PC-9 (cell line): Measurements from ENCODE around the gene TEPSIN. TPM values are rescaled to one million over a fixed set of nuclear protein-coding genes. Genes with fewer than 3 reads are reported as not detected.

ENCODE experiments used
- BruUV-seq: library from RNA; stranded (reverse); fragments of 400-500 nt; replicated peaks from 2 replicates; lab custom pipeline; 2021; lab: Mats Ljungman, UMichigan
- CTCF ChIA-PET: fragments of 300-600 bp; sonication (Branson Sonifier 250); formaldehyde crosslinking; loops from one replicate; lab custom pipeline; 2022; ENCODE audit warnings: antibody characterized with exemption; lab: Charles Lee
- POLR2A ChIA-PET: fragments of 300-600 bp; sonication (Branson Sonifier 250); formaldehyde crosslinking; loops from one replicate; lab custom pipeline; 2022; ENCODE audit warnings: antibody characterized with exemption; ENCODE audit not compliant: unreplicated experiment; lab: Charles Lee
- DNase-seq, 2 experiments: peaks; one replicate each; pipeline versions ENCODE4 v3.0.0 to v3.0.0-alpha.2; 2015 to 2022; ENCODE audit warnings: mixed read lengths in 1 of 2
- H2AFZ ChIP-seq: fragments of 200-600 bp; sonication (generic); 2 replicates; pipeline ENCODE4 v1.8.1; 2017; ENCODE audit warnings: antibody characterized with exemption
- H3F3A ChIP-seq: fragments of 200-600 bp; sonication (generic); 2 replicates; pipeline ENCODE4 v1.8.1; 2017; ENCODE audit warnings: antibody characterized with exemption, mild to moderate bottlenecking, low read depth; ENCODE audit not compliant: insufficient read depth
- H3K27ac ChIP-seq: fragments of 200-600 bp; sonication (generic); 2 replicates; pipeline ENCODE4 v1.6.1; 2016; ENCODE audit warnings: mixed run types
- H3K27me3 ChIP-seq: fragments of 200-600 bp; sonication (generic); 2 replicates; pipeline ENCODE4 v1.6.1; 2016; ENCODE audit warnings: low read depth, mixed run types; ENCODE audit not compliant: insufficient read depth
- H3K36me3 ChIP-seq: fragments of 200-600 bp; sonication (generic); 2 replicates; pipeline ENCODE4 v1.6.1; 2016; ENCODE audit warnings: low read depth, mixed run types
- H3K4me1 ChIP-seq: fragments of 200-600 bp; sonication (generic); replicated peaks from 2 replicates; pipeline ENCODE4 v1.6.1; 2016; ENCODE audit warnings: mixed run types; ENCODE audit not compliant: insufficient read depth
- H3K4me2 ChIP-seq: fragments of 200-600 bp; sonication (generic); 2 replicates; pipeline ENCODE4 v1.6.1; 2017; ENCODE audit warnings: mixed run types
- H3K4me3 ChIP-seq: fragments of 200-600 bp; sonication (generic); 2 replicates; pipeline ENCODE4 v1.6.1; 2016; ENCODE audit warnings: mixed run types
- H3K79me2 ChIP-seq: fragments of 200-600 bp; sonication (generic); 2 replicates; pipeline ENCODE4 v1.6.1; 2017; ENCODE audit warnings: low read depth, mixed run types
- H3K9me2 ChIP-seq: fragments of 200-600 bp; sonication (generic); 2 replicates; pipeline ENCODE4 v1.8.1; 2017; ENCODE audit warnings: mild to moderate bottlenecking; ENCODE audit not compliant: insufficient read depth
- H3K9me3 ChIP-seq: fragments of 200-600 bp; sonication (generic); 2 replicates; pipeline ENCODE4 v1.8.1; 2016; ENCODE audit warnings: low read depth; ENCODE audit not compliant: insufficient read depth
- H4K20me1 ChIP-seq: fragments of 200-600 bp; sonication (generic); 2 replicates; pipeline ENCODE4 v1.8.1; 2017; ENCODE audit not compliant: insufficient read depth
- EZH2 ChIP-seq: fragments of 200-600 bp; sonication (generic); IDR thresholded peaks from 2 replicates; pipeline ENCODE4 v1.8.0; 2017; ENCODE audit warnings: antibody characterized with exemption, low read depth
- intact Hi-C: fragments of 100-400 bp; cut with micrococcal nuclease; formaldehyde crosslinking; loops from one replicate; pipeline ENCODE4 v1.10.0; 2022; ENCODE audit not compliant: unreplicated experiment
- total RNA-seq: library from RNA; stranded (reverse); gene quantifications from 2 replicates; pipeline ENCODE4 v1.2.3, GENCODE V29; 2021
- TF ChIP-seq, protein P1 (sequence below): fragments of 200-600 bp; sonication (generic); conservative IDR thresholded peaks from 2 replicates; pipeline ENCODE4 v1.6.1; 2017; ENCODE audit warnings: mixed run types, antibody characterized with exemption, mild to moderate bottlenecking, moderate library complexity

Gene TEPSIN
- total RNA-seq, 1 experiment from 2014 or later: 35.0 TPM

DNA sequence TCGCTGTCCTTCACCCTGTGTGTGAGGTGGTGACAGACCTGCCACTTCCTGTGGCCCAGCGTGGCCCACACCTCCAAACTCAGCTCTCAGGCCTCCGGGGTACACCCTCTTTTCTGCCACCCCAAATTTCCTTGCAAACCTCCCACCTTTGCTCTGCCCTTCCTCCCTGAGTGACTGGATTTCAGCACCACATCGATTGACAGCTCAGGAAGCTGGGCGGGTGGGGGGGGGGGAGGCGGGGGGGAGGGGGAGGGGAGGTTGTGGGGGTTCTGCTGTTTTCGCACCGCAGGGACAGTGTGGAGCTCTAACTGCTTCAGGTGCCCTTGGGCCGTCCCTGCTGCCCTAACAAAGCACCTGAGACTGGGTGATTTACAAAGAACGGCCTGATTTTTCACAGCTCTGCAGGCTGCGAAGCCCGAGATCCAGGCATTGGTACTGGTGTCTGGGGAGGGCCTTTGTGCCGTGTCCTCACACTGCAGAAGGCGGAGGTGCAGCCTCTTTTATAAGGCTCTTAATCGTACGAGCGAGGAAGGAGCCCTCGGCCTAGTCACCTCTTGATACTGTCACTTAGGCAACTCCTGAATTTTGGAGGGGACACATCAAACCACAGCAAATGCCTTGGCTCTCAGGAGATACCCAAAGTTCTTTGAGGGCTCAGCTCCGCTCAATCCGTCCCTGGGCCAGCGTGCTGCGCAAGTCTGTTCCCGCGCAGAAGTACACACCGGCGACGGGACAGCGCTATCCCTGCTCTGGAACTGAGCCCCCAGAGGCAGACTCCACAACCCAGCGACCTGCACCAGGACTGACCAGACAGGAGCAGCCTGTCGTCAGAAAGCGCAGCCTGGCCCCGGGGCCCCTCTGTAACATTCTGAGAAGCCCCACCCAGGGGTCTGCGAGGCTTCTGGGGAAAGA lies 3.8 kb upstream of the TEPSIN start:
- no peaks in the 10 kb centered on the region for H3K27me3 ChIP-seq
- CTCF ChIA-PET: no interaction called here
- BruUV-seq: no TSS peak
- H3K27ac ChIP-seq: no peak overlapping the region
- H3K4me2 ChIP-seq: no peak overlapping the region
- H3K4me3 ChIP-seq: no peak overlapping the region
- TF ChIP-seq, protein P1, sequence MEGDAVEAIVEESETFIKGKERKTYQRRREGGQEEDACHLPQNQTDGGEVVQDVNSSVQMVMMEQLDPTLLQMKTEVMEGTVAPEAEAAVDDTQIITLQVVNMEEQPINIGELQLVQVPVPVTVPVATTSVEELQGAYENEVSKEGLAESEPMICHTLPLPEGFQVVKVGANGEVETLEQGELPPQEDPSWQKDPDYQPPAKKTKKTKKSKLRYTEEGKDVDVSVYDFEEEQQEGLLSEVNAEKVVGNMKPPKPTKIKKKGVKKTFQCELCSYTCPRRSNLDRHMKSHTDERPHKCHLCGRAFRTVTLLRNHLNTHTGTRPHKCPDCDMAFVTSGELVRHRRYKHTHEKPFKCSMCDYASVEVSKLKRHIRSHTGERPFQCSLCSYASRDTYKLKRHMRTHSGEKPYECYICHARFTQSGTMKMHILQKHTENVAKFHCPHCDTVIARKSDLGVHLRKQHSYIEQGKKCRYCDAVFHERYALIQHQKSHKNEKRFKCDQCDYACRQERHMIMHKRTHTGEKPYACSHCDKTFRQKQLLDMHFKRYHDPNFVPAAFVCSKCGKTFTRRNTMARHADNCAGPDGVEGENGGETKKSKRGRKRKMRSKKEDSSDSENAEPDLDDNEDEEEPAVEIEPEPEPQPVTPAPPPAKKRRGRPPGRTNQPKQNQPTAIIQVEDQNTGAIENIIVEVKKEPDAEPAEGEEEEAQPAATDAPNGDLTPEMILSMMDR: no peak
- TF ChIP-seq EZH2: no peak
- H3F3A ChIP-seq: 0 out of 2 replicates have a peak, but pooled peaks cover 7% of the 10 kb centered on the region
- H3K36me3 ChIP-seq: no peaks in the 10 kb centered on the region
- H3K4me1 ChIP-seq: peaks cover 5% of the 10 kb centered on the region; the same call in 1 of the 2 replicates
- H3K9me3 ChIP-seq: no peaks in the 10 kb centered on the region
- POLR2A ChIA-PET: no interaction called here
- H3K9me2 ChIP-seq: no peaks in the 10 kb centered on the region
- H4K20me1 ChIP-seq: no peaks in the 10 kb centered on the region; the same call in 1 of the 2 replicates
- no peak for DNase-seq
- H2AFZ ChIP-seq: no peak overlapping the region
- H3K79me2 ChIP-seq: peaks cover 15% of the 10 kb centered on the region
- intact Hi-C loops: loop anchor here (5.0 kb wide), 1 partner anchor 320 kb away; no protein-coding TSS in a partner anchor

DNA sequence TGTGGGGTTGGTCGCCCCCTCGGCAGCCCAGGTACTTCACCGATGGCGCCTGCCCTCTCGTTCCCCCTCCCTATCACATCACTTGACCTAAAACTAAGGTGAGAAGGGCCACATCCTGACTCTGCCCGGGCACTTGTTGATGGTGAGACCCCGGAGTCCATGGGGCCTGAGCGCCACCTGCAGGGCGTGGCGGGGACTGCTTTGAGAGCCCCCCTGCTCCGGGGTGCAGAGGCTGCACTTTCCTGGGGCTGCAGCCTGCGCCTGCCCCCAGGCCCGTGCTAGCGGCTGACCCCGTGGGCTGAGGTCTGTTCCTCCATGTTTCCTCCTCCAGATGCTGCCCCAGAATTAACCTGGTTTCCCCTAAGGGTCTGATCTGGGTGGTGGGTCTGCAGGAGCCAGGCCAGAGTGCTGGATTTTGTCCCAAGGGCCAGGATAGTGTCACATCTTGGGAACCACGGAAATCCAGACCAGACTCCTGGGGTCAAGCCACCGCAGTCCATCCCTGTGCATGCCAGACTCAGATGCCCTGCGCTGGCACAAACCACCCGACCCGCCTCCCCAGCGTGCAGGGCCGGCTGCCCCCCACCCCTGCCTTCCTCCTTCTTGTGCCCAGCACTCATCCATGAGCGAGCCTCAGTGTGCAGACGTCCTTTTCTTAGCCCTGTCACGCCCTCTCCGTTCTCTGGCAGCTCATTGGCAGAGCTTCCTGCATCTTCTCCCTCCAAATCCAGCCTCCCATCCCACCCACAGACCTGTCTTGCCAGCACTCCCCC lies 3.0 kb upstream of the TEPSIN start:
- Histone ChIP-seq H3F3A (0 out of 2 replicates have a peak, but pooled peaks cover 7% of the 10 kb centered on the region), H3K36me3 (no peaks in the 10 kb centered on the region), H3K9me2 (no peaks in the 10 kb centered on the region), H3K27me3 (no peaks in the 10 kb centered on the region), H3K4me2 (no peak overlapping the region), H2AFZ (no peak overlapping the region), H3K4me3 (no peak overlapping the region), H3K27ac (no peak overlapping the region), H4K20me1 (no peaks in the 10 kb centered on the region; the same call in 1 of the 2 replicates), H3K4me1 (peaks cover 6% of the 10 kb centered on the region; the same call in 1 of the 2 replicates), H3K79me2 (peaks cover 15% of the 10 kb centered on the region), H3K9me3 (no peaks in the 10 kb centered on the region)
- intact Hi-C loops: loop anchor here (5.0 kb wide), 1 partner anchor 320 kb away; no protein-coding TSS in a partner anchor
- POLR2A ChIA-PET: no interaction called here
- no TSS peak for BruUV-seq
- peak in 1 of 2 experiments; percentile 66 for DNase-seq
- no peak for TF ChIP-seq EZH2
- TF ChIP-seq, protein P1: peak; percentile 75
- CTCF ChIA-PET: no interaction called here

DNA sequence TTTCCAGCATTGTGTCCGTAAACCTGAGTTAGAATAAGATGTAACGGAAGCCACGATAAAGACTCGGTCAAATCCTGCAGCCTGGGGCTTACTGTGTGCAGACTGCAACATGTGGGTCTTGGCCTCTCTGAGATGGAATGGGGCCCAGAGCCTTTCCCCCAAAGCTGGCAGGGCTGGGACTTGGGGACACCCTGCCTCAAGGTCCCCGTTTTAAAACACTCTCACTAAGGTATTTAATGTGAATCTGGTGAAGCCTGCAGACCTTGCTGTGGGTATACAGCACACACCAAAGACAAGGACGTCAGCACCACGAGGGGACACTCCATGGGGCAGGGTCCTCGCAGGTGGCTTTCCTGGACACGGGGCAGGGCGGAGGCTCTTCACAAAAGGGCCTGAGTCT lies 2.3 kb upstream of the TEPSIN start:
- Histone ChIP-seq H3K36me3 (no peaks in the 10 kb centered on the region), H3K4me1 (peaks cover 6% of the 10 kb centered on the region; the same call in 1 of the 2 replicates), H3K4me3 (no peak overlapping the region), H3K79me2 (peaks cover 15% of the 10 kb centered on the region), H3K27ac (no peak overlapping the region), H4K20me1 (no peaks in the 10 kb centered on the region; the same call in 1 of the 2 replicates), H3K4me2 (no peak overlapping the region), H3K27me3 (no peaks in the 10 kb centered on the region), H2AFZ (no peak overlapping the region), H3K9me2 (no peaks in the 10 kb centered on the region), H3F3A (0 out of 2 replicates have a peak, but pooled peaks cover 7% of the 10 kb centered on the region), H3K9me3 (no peaks in the 10 kb centered on the region)
- intact Hi-C loops: loop anchor here (5.0 kb wide), 1 partner anchor 319 kb away; no protein-coding TSS in a partner anchor
- no TSS peak for BruUV-seq
- POLR2A ChIA-PET: no interaction called here
- TF ChIP-seq EZH2: no peak
- TF ChIP-seq, protein P1: no peak
- CTCF ChIA-PET: no interaction called here
- no peak for DNase-seq
